PC-9 (cell line): Measurements from ENCODE around the gene FHAD1.

Experiments used
- CTCF ChIP-seq: fragments of 200-600 bp; sonication (generic); conservative IDR thresholded peaks from 2 replicates; pipeline ENCODE4 v1.6.1; 2017; ENCODE audit warnings: mixed run types, antibody characterized with exemption, mild to moderate bottlenecking, moderate library complexity
- EZH2 ChIP-seq: fragments of 200-600 bp; sonication (generic); IDR thresholded peaks from 2 replicates; pipeline ENCODE4 v1.8.0; 2017; ENCODE audit warnings: antibody characterized with exemption, low read depth

- TF ChIP-seq CTCF = no peak
- TF ChIP-seq EZH2 = no peak
These were observed 198.5 kb downstream of the FHAD1 start for GRCh38 chr1:15445390-15446122.
